H9 (cell line): ENCODE data around the gene STK11. TPM values are rescaled to one million over a fixed set of nuclear protein-coding genes. Genes with fewer than 3 reads are reported as not detected.

Experiments used
- DNase-seq: peaks from one replicate; pipeline ENCODE4 v3.0.0-alpha.2; 2017
- H2AFZ ChIP-seq: one replicate; pipeline ENCODE4 v1.6.1; 2013; ENCODE audit warnings: mild to moderate bottlenecking, low read length, control low read depth, moderate library complexity
- H2AK5ac ChIP-seq: 2 replicates; pipeline ENCODE4 v1.6.1; 2013; ENCODE audit warnings: low read length, control low read depth, mixed read lengths; ENCODE audit not compliant: insufficient read length
- H2BK120ac ChIP-seq: one replicate; pipeline ENCODE4 v1.6.1; 2013; ENCODE audit warnings: low read depth, mild to moderate bottlenecking, low read length, control low read depth, inconsistent platforms; ENCODE audit not compliant: poor library complexity, severe bottlenecking
- H2BK12ac ChIP-seq: 2 replicates; pipeline ENCODE4 v1.6.1; 2013; ENCODE audit warnings: low read length, control low read depth, mixed read lengths, low read depth; ENCODE audit not compliant: insufficient read length
- H2BK15ac ChIP-seq: 2 replicates; pipeline ENCODE4 v1.6.1; 2013; ENCODE audit warnings: low read depth, low read length, control low read depth
- H2BK20ac ChIP-seq: one replicate; pipeline ENCODE4 v1.6.1; 2013; ENCODE audit warnings: low read depth, mild to moderate bottlenecking, low read length, control low read depth, inconsistent platforms; ENCODE audit not compliant: poor library complexity, severe bottlenecking
- H2BK5ac ChIP-seq: 2 replicates; pipeline ENCODE4 v1.6.1; 2013; ENCODE audit warnings: low read length, control low read depth, mixed read lengths; ENCODE audit not compliant: insufficient read length
- H3K14ac ChIP-seq: 2 replicates; pipeline ENCODE4 v1.6.1; 2013; ENCODE audit warnings: low read length, control low read depth; ENCODE audit not compliant: insufficient read depth
- H3K18ac ChIP-seq: 2 replicates; pipeline ENCODE4 v1.6.1; 2013; ENCODE audit warnings: low read depth, mild to moderate bottlenecking, mixed read lengths, low read length, control low read depth; ENCODE audit not compliant: insufficient read length
- H3K23ac ChIP-seq: 2 replicates; pipeline ENCODE4 v1.6.1; 2013; ENCODE audit warnings: low read length, control low read depth, mixed read lengths, low read depth; ENCODE audit not compliant: insufficient read length
- H3K23me2 ChIP-seq: 2 replicates; pipeline ENCODE4 v1.6.1; 2013; ENCODE audit warnings: low read depth, mild to moderate bottlenecking, mixed read lengths, low read length, control low read depth; ENCODE audit not compliant: insufficient read length, poor library complexity, severe bottlenecking
- H3K27ac ChIP-seq: 2 replicates; pipeline ENCODE4 v1.5.1; 2013; ENCODE audit warnings: low read length, control low read depth, mixed read lengths, low read depth; ENCODE audit not compliant: insufficient read length
- H3K27me3 ChIP-seq: 2 replicates; pipeline ENCODE4 v1.6.1; 2013; ENCODE audit warnings: low read length, control low read depth, inconsistent platforms; ENCODE audit not compliant: insufficient read depth
- H3K4ac ChIP-seq: 2 replicates; pipeline ENCODE4 v1.6.1; 2013; ENCODE audit warnings: low read depth, mild to moderate bottlenecking, control low read depth, inconsistent platforms, low read length, moderate library complexity
- H3K4me1 ChIP-seq: 2 replicates; pipeline ENCODE4 v1.6.1; 2013; ENCODE audit warnings: low read length, control low read depth, inconsistent platforms; ENCODE audit not compliant: insufficient read depth
- H3K4me2 ChIP-seq: 2 replicates; pipeline ENCODE4 v1.6.1; 2013; ENCODE audit warnings: low read length, control low read depth, mixed read lengths; ENCODE audit not compliant: insufficient read length, insufficient read depth
- H3K56ac ChIP-seq: 2 replicates; pipeline ENCODE4 v1.6.1; 2013; ENCODE audit warnings: low read depth, mild to moderate bottlenecking, mixed read lengths, low read length, control low read depth; ENCODE audit not compliant: insufficient read length
- H3K79me1 ChIP-seq: 2 replicates; pipeline ENCODE4 v1.6.1; 2013; ENCODE audit warnings: low read depth, mild to moderate bottlenecking, moderate library complexity, low read length, control low read depth, inconsistent platforms; ENCODE audit not compliant: insufficient read depth, poor library complexity, severe bottlenecking
- H3K79me2 ChIP-seq: 2 replicates; pipeline ENCODE4 v1.6.1; 2013; ENCODE audit warnings: low read length, control low read depth, inconsistent platforms; ENCODE audit not compliant: insufficient read depth
- H3K9ac ChIP-seq: 2 replicates; pipeline ENCODE4 v1.6.1; 2013; ENCODE audit warnings: low read length, control low read depth, mixed read lengths; ENCODE audit not compliant: insufficient read length; ENCODE audit errors: extremely low read depth
- H3K9me3 ChIP-seq: one replicate; pipeline ENCODE4 v1.6.1; 2013; ENCODE audit warnings: low read depth, low read length, inconsistent platforms; ENCODE audit not compliant: control insufficient read depth
- H3T11ph ChIP-seq: one replicate; pipeline ENCODE4 v1.6.1; 2013; ENCODE audit warnings: mild to moderate bottlenecking, low read length, control low read depth, inconsistent platforms
- H4K20me1 ChIP-seq: one replicate; pipeline ENCODE4 v1.6.1; 2013; ENCODE audit not compliant: control insufficient read depth, insufficient read length, insufficient read depth
- H4K5ac ChIP-seq: 2 replicates; pipeline ENCODE4 v1.6.1; 2013; ENCODE audit warnings: low read depth, mild to moderate bottlenecking, mixed read lengths, low read length, control low read depth; ENCODE audit not compliant: insufficient read length
- H4K8ac ChIP-seq: replicated peaks from 2 replicates; pipeline ENCODE4 v1.6.1; 2013; ENCODE audit warnings: low read length, control low read depth, mixed read lengths, low read depth; ENCODE audit not compliant: insufficient read length
- H4K91ac ChIP-seq: 2 replicates; pipeline ENCODE4 v1.6.1; 2013; ENCODE audit warnings: low read depth, mild to moderate bottlenecking, moderate library complexity, mixed read lengths, low read length, control low read depth; ENCODE audit not compliant: insufficient read length
- H3K27ac Mint-ChIP-seq, 3 experiments: 2 replicates in 2 of 3; 3 replicates in 1 of 3; pipeline ENCODE4 v1.8.0; 2020 to 2021; ENCODE audit warnings: mixed read lengths in 3 of 3, mild to moderate bottlenecking in 1 of 3, moderate library complexity in 1 of 3
- H3K27me3 Mint-ChIP-seq: 2 replicates; pipeline ENCODE4 v1.8.0; 2021; ENCODE audit warnings: low read depth, mild to moderate bottlenecking, moderate library complexity, mixed read lengths
- H3K36me3 Mint-ChIP-seq, 3 experiments: 2 replicates in 2 of 3; 3 replicates in 1 of 3; pipeline ENCODE4 v1.8.0; 2020 to 2021; ENCODE audit warnings: low read depth in 3 of 3, mixed read lengths in 3 of 3; ENCODE audit not compliant: insufficient read depth in 1 of 3
- H3K4me1 Mint-ChIP-seq, 2 experiments: 2 replicates each; pipeline ENCODE4 v1.8.0; 2020; ENCODE audit warnings: mixed read lengths in 2 of 2
- H3K4me3 Mint-ChIP-seq, 2 experiments: 2 replicates in 1 of 2; 3 replicates in 1 of 2; pipeline ENCODE4 v1.8.0; 2020 to 2021; ENCODE audit warnings: mild to moderate bottlenecking in 2 of 2, mixed read lengths in 2 of 2, moderate library complexity in 1 of 2
- H3K9me3 Mint-ChIP-seq, 2 experiments: 2 replicates in 1 of 2; 3 replicates in 1 of 2; pipeline ENCODE4 v1.8.0; 2020; ENCODE audit warnings: mild to moderate bottlenecking in 2 of 2, mixed read lengths in 2 of 2, moderate library complexity in 1 of 2
- CTCF ChIP-seq: fragments of 200-600 bp; sonication (generic); conservative IDR thresholded peaks from 3 replicates; pipeline ENCODE4 v1.8.0; 2021; ENCODE audit warnings: antibody characterized with exemption, mild to moderate bottlenecking
- WGBS: extraction: QIAGEN DNeasy Blood & Tissue Kit; methylation state at CpG from one replicate; pipeline ENCODE4 v1.1.7; 2013; ENCODE audit warnings: missing lambda C conversion rate, low lambda C conversion rate, mixed read lengths; ENCODE audit not compliant: insufficient read length; ENCODE audit errors: extremely low coverage; 5-methylcytosine and 5-hydroxymethylcytosine counted together
- total RNA-seq: library from RNA; stranded (reverse); gene quantifications from 2 replicates; pipeline ENCODE4 v1.2.1, GENCODE V29; 2021

Gene STK11
- total RNA-seq, 1 experiment from 2014 or later = 74.3 TPM

- no peak within 1 kb of the TSS for H2BK5ac ChIP-seq
- peak; percentile 63 for TF ChIP-seq CTCF
- H2BK20ac ChIP-seq = no peak within 1 kb of the TSS
- no peak within 1 kb of the TSS for H4K91ac ChIP-seq
- DNase-seq = peak; percentile 86
- Mint-ChIP-seq H3K4me3 (peak within 1 kb of the TSS; percentile 81 to 88), H3K4me1 (peaks cover 2 to 18% of the 10 kb centered on the region in 2 experiments), H3K9me3 (no peaks in the 10 kb centered on the region), H3K36me3 (peaks cover 4 to 20% (median 8%) of the 10 kb centered on the region in 3 experiments; a peak in 6 of 7 replicates), H3K27me3 (no peaks in the 10 kb centered on the region), H3K27ac (peak within 1 kb of the TSS; percentile 82 to 96 (median 95); a peak in 5 of 7 replicates)
- peak within 1 kb of the TSS; percentile 90; the same call in 1 of the 2 replicates for H3K14ac ChIP-seq
- no peaks in the 10 kb centered on the region for H3K27me3 ChIP-seq
- H3K9ac ChIP-seq = peak within 1 kb of the TSS; percentile 59
- no peaks in the 10 kb centered on the region for H3K9me3 ChIP-seq
- no peak within 1 kb of the TSS; the same call in 1 of the 2 replicates for H3K4ac ChIP-seq
- H2BK12ac ChIP-seq = no peak within 1 kb of the TSS
- no peaks in the 10 kb centered on the region for H3K79me1 ChIP-seq
- no peak within 1 kb of the TSS for H2AK5ac ChIP-seq
- H3K23me2 ChIP-seq = peaks cover 12% of the 10 kb centered on the region
- no peak within 1 kb of the TSS for H2AFZ ChIP-seq
- no peaks in the 10 kb centered on the region; the same call in 1 of the 2 replicates for H3K4me1 ChIP-seq
- H3T11ph ChIP-seq = no peak within 1 kb of the TSS
- no peak within 1 kb of the TSS for H4K8ac ChIP-seq
- H3K56ac ChIP-seq = no peak within 1 kb of the TSS
- no peaks in the 10 kb centered on the region for H4K20me1 ChIP-seq
- no peak within 1 kb of the TSS for H3K27ac ChIP-seq
- H3K23ac ChIP-seq = no peak within 1 kb of the TSS
- peak within 1 kb of the TSS; percentile 64 for H2BK120ac ChIP-seq
- no peak within 1 kb of the TSS for H4K5ac ChIP-seq
- peak within 1 kb of the TSS; percentile 4 for H3K4me2 ChIP-seq
- peaks cover 11% of the 10 kb centered on the region; the same call in 1 of the 2 replicates for H3K79me2 ChIP-seq
- H2BK15ac ChIP-seq = no peak within 1 kb of the TSS; the same call in 1 of the 2 replicates
- WGBS = no CpG with 5 or more reads among the region's 60 CpGs
- peak within 1 kb of the TSS; percentile 94 for H3K18ac ChIP-seq
These were observed 42.7 kb downstream of the STK11 start, which contains the start of gene MIDN for GRCh38 chr19:1248139-1248785. MIDN (plus strand) TSS chr19:1248583; CDS start chr19:1250297, 1,714 bp downstream.
